B cell (primary cell): ENCODE results near the gene ZFYVE27.

Source experiments
- CTCF ChIP-seq: fragments of 200-600 bp; IDR thresholded peaks from one replicate; pipeline ENCODE4 v1.8.0; 2022; ENCODE audit warnings: antibody characterized with exemption, mild to moderate bottlenecking
- EZH2 ChIP-seq: IDR thresholded peaks from 2 replicates; pipeline ENCODE4 v1.6.1; 2012; ENCODE audit warnings: borderline replicate concordance, low read depth, mild to moderate bottlenecking, moderate library complexity, low read length; ENCODE audit not compliant: insufficient read depth, poor library complexity, severe bottlenecking

GRCh38 chr10:97759946-97760345 lies 23.0 kb downstream of the ZFYVE27 start:
- TF ChIP-seq CTCF (no peak), EZH2 (no peak)
